Endothelial cell of umbilical vein (primary cell): ENCODE data around the gene DHTKD1. TPM values are rescaled to one million over a fixed set of nuclear protein-coding genes. Genes with fewer than 3 reads are reported as not detected.

Experiments used
- BruUV-seq: library from RNA; stranded (reverse); fragments of 400-500 nt; replicated peaks from 2 replicates; lab custom pipeline; 2021; lab: Mats Ljungman, UMichigan
- CTCF ChIA-PET: fragments of 300-600, 350-600 bp; sonication (Branson Sonifier 250); formaldehyde crosslinking; loops from one replicate; lab custom pipeline; 2021; ENCODE audit warnings: antibody characterized with exemption, inconsistent platforms; lab: Charles Lee
- POLR2A ChIA-PET: fragments of 300-600, 350-600 bp; sonication (Branson Sonifier 250); formaldehyde crosslinking; loops from one replicate; lab custom pipeline; 2021; ENCODE audit warnings: antibody characterized with exemption, inconsistent platforms; lab: Charles Lee
- DNase-seq: peaks from one replicate; pipeline ENCODE4 v3.0.0-alpha.2; 2011; ENCODE audit warnings: low read depth, low spot score
- FAIRE-seq: peaks from 2 replicates; lab custom pipeline; 2011; peaks lifted over from hg19 to GRCh38; lab: Jason Lieb, UNC
- H2AFZ ChIP-seq: 2 replicates; pipeline ENCODE4 v1.6.0; 2012; ENCODE audit warnings: low read depth, low read length, control low read depth, inconsistent platforms
- H3K27ac ChIP-seq: 2 replicates; pipeline ENCODE4 v1.5.1; 2011; ENCODE audit warnings: low read depth, mild to moderate bottlenecking, control low read depth, low read length, moderate library complexity; ENCODE audit not compliant: insufficient read depth
- H3K27me3 ChIP-seq, 2 experiments: 2 replicates each; pipeline versions ENCODE4 v1.6.0 to v1.6.1; 2011; ENCODE audit warnings: low read length in 2 of 2, mixed read lengths in 1 of 2; ENCODE audit not compliant: control insufficient read depth in 2 of 2, insufficient read depth in 2 of 2
- H3K36me3 ChIP-seq, 2 experiments: 2 replicates in 1 of 2; 3 replicates in 1 of 2; pipeline ENCODE4 v1.5.1; 2011; ENCODE audit warnings: low read length in 2 of 2, mild to moderate bottlenecking in 1 of 2, moderate library complexity in 1 of 2; ENCODE audit not compliant: control insufficient read depth in 2 of 2, insufficient read depth in 2 of 2; ENCODE audit errors: extremely low read depth in 1 of 2
- H3K4me1 ChIP-seq: 3 replicates; pipeline ENCODE4 v1.5.1; 2011; ENCODE audit warnings: mild to moderate bottlenecking, low read length; ENCODE audit not compliant: control insufficient read depth, insufficient read depth; ENCODE audit errors: extremely low read depth
- H3K4me2 ChIP-seq: 2 replicates; pipeline ENCODE4 v1.6.1; 2011; ENCODE audit warnings: low read length, control low read depth, mixed read lengths; ENCODE audit not compliant: insufficient read depth
- H3K4me3 ChIP-seq, 3 experiments: fragments of 200-600 bp in 1 of 3; sonication (generic), shearing (Covaris generic) in 1 of 3; replicated peaks in 1 of 3; 2 replicates each; pipeline ENCODE4 v1.5.1; 2011 to 2016; ENCODE audit warnings: control low read depth in 3 of 3, low read length in 3 of 3, mild to moderate bottlenecking in 2 of 3, inconsistent platforms in 1 of 3, low read depth in 1 of 3, moderate library complexity in 1 of 3; ENCODE audit not compliant: insufficient read depth in 1 of 3
- H3K79me2 ChIP-seq: 2 replicates; pipeline ENCODE4 v1.6.0; 2012; ENCODE audit warnings: low read length, inconsistent platforms; ENCODE audit not compliant: control insufficient read depth, insufficient read depth
- H3K9ac ChIP-seq: replicated peaks from 2 replicates; pipeline ENCODE3; 2011; ENCODE audit warnings: low read length, control low read depth; ENCODE audit not compliant: insufficient read depth; ENCODE audit errors: extremely low read depth
- H3K9me1 ChIP-seq: replicated peaks from 3 replicates; pipeline ENCODE4 v1.6.0; 2011; ENCODE audit warnings: mild to moderate bottlenecking, low read length; ENCODE audit not compliant: control insufficient read depth, insufficient read depth; ENCODE audit errors: extremely low read depth
- H3K9me3 ChIP-seq: replicated peaks from 2 replicates; pipeline ENCODE4 v1.5.1; 2012; ENCODE audit warnings: low read length, inconsistent platforms; ENCODE audit not compliant: control insufficient read depth, insufficient read depth
- H4K20me1 ChIP-seq: replicated peaks from 2 replicates; pipeline ENCODE3; 2011; ENCODE audit warnings: mild to moderate bottlenecking, low read length; ENCODE audit not compliant: control insufficient read depth, insufficient read depth; ENCODE audit errors: extremely low read depth
- EZH2 ChIP-seq: IDR thresholded peaks from 2 replicates; pipeline ENCODE4 v1.6.1; 2012; ENCODE audit warnings: borderline replicate concordance, low read depth, mild to moderate bottlenecking, moderate library complexity, low read length, inconsistent platforms; ENCODE audit not compliant: severe bottlenecking
- FOS ChIP-seq: IDR thresholded peaks from 2 replicates; pipeline ENCODE4 v1.6.1; 2011; ENCODE audit warnings: mild to moderate bottlenecking, low read length, moderate library complexity, borderline replicate concordance; ENCODE audit not compliant: insufficient read depth
- GATA2 ChIP-seq: IDR thresholded peaks from 2 replicates; pipeline ENCODE4 v1.7.0; 2011; ENCODE audit warnings: low read depth, mild to moderate bottlenecking, moderate library complexity, mixed read lengths, low read length; ENCODE audit not compliant: insufficient read length, insufficient read depth
- JUN ChIP-seq: IDR thresholded peaks from 2 replicates; pipeline ENCODE4 v1.6.1; 2011; ENCODE audit warnings: borderline replicate concordance, low read depth; ENCODE audit not compliant: insufficient read length, insufficient read depth
- MYC ChIP-seq: IDR thresholded peaks from one replicate; pipeline ENCODE4 v1.6.1; 2011; ENCODE audit warnings: mild to moderate bottlenecking, low read depth, low read length
- POLR2A ChIP-seq: IDR thresholded peaks from 2 replicates; pipeline ENCODE4 v1.6.1; 2012; ENCODE audit warnings: low read depth, mild to moderate bottlenecking, control low read depth, low read length
- POLR2AphosphoS5 ChIP-seq: IDR thresholded peaks from 2 replicates; pipeline ENCODE4 v1.6.1; 2012; ENCODE audit warnings: low read depth, mild to moderate bottlenecking, control low read depth, low read length, moderate library complexity; ENCODE audit not compliant: insufficient read depth
- dilution Hi-C: fragments of 300-500 bp; cut with MboI; formaldehyde crosslinking; loops from one replicate; pipeline ENCODE4 v1.15.0; 2019; ENCODE audit warnings: low sequenced_read_pairs; ENCODE audit not compliant: extremely low pct_ligation_motif_present
- intact Hi-C: fragments of 100-400 bp; cut with micrococcal nuclease; formaldehyde crosslinking; loops from one replicate; pipeline ENCODE4 v1.10.0; 2022
- polyA plus RNA-seq, 4 experiments: library from polyadenylated mRNA; depleted of rRNA in 3 of 4; stranded (reverse) in 3 of 4; unstranded in 1 of 4; fragments of >200 nt; gene quantifications; 2 replicates each; pipeline versions ENCODE4 v1.2.1 to v1.2.3, GENCODE V29; 2011 to 2012; ENCODE audit warnings: missing spikeins in 1 of 4
- total RNA-seq: library from RNA; stranded (reverse); gene quantifications from 2 replicates; pipeline ENCODE4 v1.2.3, GENCODE V29; 2021
- TF ChIP-seq, protein P1 (sequence below): IDR thresholded peaks from 2 replicates; pipeline ENCODE4 v1.6.1; 2011; ENCODE audit not compliant: insufficient read depth, insufficient read length
- TF ChIP-seq, protein P2 (sequence below), 2 donors: IDR thresholded peaks; 1 replicate in 1 of 2; 2 replicates in 1 of 2; pipeline ENCODE4 v1.5.1; 2011; ENCODE audit warnings: low read length in 2 of 2, mild to moderate bottlenecking in 2 of 2, moderate library complexity in 2 of 2, control low read depth in 1 of 2, inconsistent platforms in 1 of 2, low read depth in 1 of 2; ENCODE audit not compliant: insufficient read depth in 1 of 2; ENCODE audit errors: extremely low read depth in 1 of 2

The DHTKD1 gene
- total and polyA plus RNA-seq, 2 donors (not counting 3 experiments of a cell fraction or from before 2014, with no cell fraction given): 15.3 to 22.9 TPM

GRCh38 chr10:12056748-12057147 is 12.0 kb upstream of the DHTKD1 start:
- ChIA-PET CTCF (no interaction called here), POLR2A (no interaction called here)
- no peaks in the 10 kb centered on the region for H3K9me3 ChIP-seq
- no peaks in the 10 kb centered on the region for H3K9me1 ChIP-seq
- dilution Hi-C loops: no loop called here
- H3K27me3 ChIP-seq: no peaks in the 10 kb centered on the region
- FAIRE-seq (no peak), DNase-seq (no peak)
- H2AFZ ChIP-seq: no peak overlapping the region
- TF ChIP-seq, protein P1, sequence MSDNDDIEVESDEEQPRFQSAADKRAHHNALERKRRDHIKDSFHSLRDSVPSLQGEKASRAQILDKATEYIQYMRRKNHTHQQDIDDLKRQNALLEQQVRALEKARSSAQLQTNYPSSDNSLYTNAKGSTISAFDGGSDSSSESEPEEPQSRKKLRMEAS: no peak
- TF ChIP-seq GATA2 (no peak), JUN (no peak), EZH2 (no peak), FOS (no peak), MYC (no peak), POLR2A (no peak), POLR2AphosphoS5 (no peak)
- TF ChIP-seq, protein P2, sequence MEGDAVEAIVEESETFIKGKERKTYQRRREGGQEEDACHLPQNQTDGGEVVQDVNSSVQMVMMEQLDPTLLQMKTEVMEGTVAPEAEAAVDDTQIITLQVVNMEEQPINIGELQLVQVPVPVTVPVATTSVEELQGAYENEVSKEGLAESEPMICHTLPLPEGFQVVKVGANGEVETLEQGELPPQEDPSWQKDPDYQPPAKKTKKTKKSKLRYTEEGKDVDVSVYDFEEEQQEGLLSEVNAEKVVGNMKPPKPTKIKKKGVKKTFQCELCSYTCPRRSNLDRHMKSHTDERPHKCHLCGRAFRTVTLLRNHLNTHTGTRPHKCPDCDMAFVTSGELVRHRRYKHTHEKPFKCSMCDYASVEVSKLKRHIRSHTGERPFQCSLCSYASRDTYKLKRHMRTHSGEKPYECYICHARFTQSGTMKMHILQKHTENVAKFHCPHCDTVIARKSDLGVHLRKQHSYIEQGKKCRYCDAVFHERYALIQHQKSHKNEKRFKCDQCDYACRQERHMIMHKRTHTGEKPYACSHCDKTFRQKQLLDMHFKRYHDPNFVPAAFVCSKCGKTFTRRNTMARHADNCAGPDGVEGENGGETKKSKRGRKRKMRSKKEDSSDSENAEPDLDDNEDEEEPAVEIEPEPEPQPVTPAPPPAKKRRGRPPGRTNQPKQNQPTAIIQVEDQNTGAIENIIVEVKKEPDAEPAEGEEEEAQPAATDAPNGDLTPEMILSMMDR (IDR thresholded peaks at IDR 0.05; ENCODE audit: extremely low read depth in 1 of 2, insufficient read depth in 1 of 2, low read depth in 1 of 2, low read length in 2 of 2): no peak
- H3K4me2 ChIP-seq: no peak overlapping the region
- peaks cover 2% of the 10 kb centered on the region for H3K4me1 ChIP-seq
- H3K9ac ChIP-seq: no peak overlapping the region
- no peak overlapping the region for H3K27ac ChIP-seq
- H3K4me3 ChIP-seq: no peak overlapping the region
- intact Hi-C loops: no loop called here
- no TSS peak for BruUV-seq
- no peaks in the 10 kb centered on the region for H3K79me2 ChIP-seq
- no peaks in the 10 kb centered on the region for H3K36me3 ChIP-seq
- no peaks in the 10 kb centered on the region for H4K20me1 ChIP-seq
